ENCODE data around the gene MMP27.

GRCh38 chr11:102680945-102681344 is 24.6 kb downstream of the MMP27 start:
- TF ChIP-seq CTCF (conservative IDR thresholded peaks at IDR 0.05 in 1 of 2, IDR thresholded peaks at IDR 0.05 in 1 of 2; ENCODE audit: extremely low read depth in 1 of 2, insufficient read depth in 1 of 2, low read depth in 1 of 2, low read length in 2 of 2) (no peak), EZH2 (IDR thresholded peaks at IDR 0.05; ENCODE audit: borderline replicate concordance, low read length) (no peak)
